IPS DF 19.7 (cell line): Measurements from ENCODE around the gene NELFA.

Experiments
- DNase-seq: peaks from one replicate; pipeline ENCODE4 v3.0.0-alpha.2; 2013; ENCODE audit warnings: low read depth, low spot score

The NELFA gene

GRCh38 chr4:1964971-1965370, 43.8 kb downstream of the NELFA start:
- no peak for DNase-seq

GRCh38 chr4:1964443-1964842, 44.3 kb downstream of the NELFA start:
- DNase-seq: no peak

- no peak for DNase-seq
Measured at GRCh38 chr4:1962980-1963379, 45.8 kb downstream of the NELFA start.

GRCh38 chr4:1961563-1961962, 47.2 kb downstream of the NELFA start:
- no peak for DNase-seq

- no peak for DNase-seq
Measured at GRCh38 chr4:1961038-1961437, 47.7 kb downstream of the NELFA start.

DNA sequence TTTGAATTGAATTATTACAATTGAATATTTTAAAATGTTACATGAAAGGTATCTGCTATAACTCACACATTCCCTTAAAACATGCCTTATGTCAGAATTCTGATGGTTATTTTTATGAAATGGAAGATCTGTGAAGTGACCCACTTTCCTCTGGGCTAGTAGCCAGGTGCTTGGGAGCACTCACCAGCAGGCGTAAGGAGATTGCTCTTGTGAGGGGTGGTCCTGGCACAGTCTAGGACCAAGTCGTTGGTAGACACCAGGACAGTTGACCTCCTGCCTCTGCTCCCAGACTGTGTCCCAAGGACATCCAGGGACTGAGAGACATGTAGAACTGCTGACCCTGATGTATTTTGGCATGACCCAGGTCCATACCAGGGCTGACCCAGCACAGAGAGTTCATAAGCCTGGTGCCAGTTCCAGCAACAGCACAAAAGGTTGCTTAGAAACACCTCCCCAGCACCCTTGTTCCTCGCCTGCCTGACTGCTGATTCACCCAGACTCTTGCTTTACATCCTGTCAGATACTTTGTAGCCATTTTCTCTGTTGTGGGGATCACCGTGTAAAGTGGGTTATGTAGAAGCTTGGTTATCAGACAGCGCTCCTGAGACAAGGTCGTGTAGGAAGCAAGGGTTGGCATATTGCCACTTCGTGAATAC, 48.5 kb downstream of the NELFA start:
- no peak for DNase-seq

DNA sequence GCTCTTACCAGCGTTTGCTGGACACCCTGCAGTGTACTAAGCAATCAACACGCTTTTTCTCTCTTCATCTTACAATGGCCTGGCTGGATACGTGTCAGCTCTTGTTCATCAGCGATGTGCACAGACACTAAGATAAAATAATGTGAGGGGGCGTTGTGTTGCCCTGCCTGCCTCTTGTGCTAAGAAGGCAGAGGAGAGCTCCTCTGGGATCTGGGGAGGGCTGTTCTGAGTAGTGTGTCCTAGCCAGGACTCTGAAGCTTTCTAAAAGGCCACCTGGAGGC, 49.7 kb downstream of the NELFA start:
- no peak for DNase-seq

- DNase-seq: no peak
Measured at GRCh38 chr4:1958276-1959103, 50.3 kb downstream of the NELFA start.

GRCh38 chr4:1956631-1957030, 52.1 kb downstream of the NELFA start:
- DNase-seq: no peak

DNA sequence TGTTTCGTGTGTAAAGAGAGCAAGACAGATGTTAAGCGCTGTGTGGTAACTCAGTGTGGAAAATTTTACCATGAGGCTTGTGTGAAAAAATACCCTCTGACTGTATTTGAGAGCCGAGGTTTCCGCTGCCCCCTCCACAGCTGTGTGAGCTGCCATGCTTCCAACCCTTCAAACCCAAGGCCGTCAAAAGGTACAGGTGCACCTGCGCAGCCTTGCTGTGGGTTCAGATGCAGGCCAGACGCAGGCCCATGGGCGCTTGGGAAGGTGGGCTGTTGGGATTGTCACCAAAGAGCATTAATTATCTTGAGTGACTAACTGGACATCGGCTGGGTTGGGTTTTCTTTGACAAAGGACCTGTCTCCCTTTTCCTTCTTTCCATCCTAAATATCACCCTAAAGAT, 55.4 kb downstream of the NELFA start:
- no peak for DNase-seq

DNA sequence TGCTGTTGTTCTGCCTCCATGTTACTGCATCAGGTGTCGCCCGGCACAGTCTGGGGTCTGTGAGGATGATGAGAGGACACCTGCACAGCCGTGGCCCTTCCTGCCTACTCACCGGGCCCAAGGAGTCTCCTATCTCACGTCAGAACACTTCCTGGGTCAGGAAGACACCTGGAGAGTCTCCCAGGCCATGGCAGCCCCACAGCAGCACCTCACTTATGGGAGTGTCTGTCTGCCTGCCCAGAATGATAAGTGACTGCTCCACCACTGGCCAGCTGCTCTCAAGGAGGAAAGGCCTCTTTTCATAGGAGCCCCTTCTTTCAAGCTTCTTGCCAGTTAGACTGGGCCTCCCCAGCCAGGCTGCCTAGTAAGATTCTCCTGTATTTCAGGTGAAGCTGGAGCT, 56.1 kb downstream of the NELFA start:
- no peak for DNase-seq

- DNase-seq: no peak
Measured at GRCh38 chr4:1952058-1952700, 56.6 kb downstream of the NELFA start.

DNA sequence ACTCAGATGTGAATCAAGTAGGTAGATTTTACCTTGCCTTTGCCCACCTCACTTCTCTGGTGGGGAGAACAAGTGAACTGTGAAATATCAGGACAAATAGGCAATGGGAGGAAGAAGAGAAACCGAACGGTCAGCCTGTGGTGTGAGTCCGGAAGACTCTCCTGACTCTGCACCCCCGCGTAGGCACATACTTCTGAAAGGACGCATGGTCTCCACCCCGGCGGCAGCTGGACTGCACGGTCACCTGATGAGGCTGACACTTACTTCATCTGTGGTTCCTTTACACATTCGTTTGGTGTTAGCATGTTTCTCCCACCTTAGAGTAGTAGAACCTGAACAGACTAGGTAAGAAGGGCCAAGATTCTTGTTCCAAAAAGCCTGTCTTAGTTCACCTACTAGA, 58.4 kb downstream of the NELFA start:
- no peak for DNase-seq

DNA sequence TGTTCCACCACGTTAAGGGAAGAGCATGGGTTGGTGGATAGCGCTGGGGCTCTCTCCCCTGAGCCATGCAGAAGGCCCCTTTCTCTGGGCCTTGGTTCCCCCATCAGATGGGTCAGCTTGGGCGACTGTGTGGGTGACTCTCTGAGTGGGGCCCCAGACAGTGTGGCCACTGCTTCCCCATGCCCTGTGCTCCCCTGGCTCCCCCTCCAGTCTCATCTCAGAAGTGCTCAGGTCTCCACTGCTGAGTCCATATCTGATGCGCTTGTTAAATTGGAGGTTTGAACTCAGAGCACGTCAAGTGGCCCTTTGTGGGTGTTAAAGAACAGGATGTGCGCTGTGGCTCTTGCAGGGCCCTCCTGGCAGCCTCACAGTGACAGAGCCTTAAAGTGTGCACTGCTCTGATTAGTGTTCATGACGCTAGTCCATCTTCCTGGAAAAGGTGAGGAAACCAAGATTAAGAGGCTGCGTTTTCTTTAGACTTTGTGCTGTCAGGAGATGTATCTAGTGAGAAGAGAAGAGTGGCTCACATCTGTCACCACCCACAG, 59.8 kb downstream of the NELFA start:
- no peak for DNase-seq

GRCh38 chr4:1948232-1948631, 60.5 kb downstream of the NELFA start:
- DNase-seq: no peak

DNA sequence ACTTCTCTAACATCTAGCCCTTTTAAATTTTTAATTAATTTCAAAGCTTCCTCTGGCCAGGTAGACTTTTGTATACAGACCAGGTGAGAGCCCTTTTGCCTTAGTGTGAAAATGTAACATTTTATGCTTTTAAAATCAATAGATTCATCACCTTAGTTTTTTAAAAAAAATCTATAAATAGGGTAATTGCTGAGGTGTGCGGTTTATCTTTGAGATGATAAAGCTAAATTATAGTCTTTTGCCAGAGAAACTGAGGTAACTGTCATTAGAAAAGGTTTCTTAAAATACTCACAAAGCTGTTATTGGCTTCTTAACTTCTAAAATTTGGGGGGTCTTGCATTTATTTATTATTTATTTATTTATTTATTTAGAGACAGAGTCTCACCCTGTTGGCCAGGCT, 62.9 kb downstream of the NELFA start:
- no peak for DNase-seq

GRCh38 chr4:1945124-1945895, 63.5 kb downstream of the NELFA start:
- no peak for DNase-seq

DNA sequence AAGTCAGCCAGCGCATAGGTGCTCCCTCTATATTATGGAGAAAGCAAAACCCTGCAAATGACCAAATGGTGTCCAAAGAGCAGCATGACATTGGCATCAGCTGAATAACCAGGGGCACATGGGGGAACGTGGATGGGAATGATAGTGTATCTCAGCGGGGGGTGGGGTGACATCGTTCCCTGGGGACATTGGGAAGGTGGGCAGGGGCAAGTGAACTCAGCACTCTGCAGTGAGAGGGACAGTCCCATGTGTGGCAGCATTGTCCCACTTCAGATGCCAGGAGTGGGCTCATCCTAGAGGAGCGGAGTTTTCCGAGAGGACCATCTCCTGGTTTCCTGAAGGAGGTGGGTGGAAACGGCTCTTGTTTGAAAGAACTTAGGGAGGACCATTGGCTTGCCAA, 64.8 kb downstream of the NELFA start:
- no peak for DNase-seq

- DNase-seq: no peak
Measured at GRCh38 chr4:1940566-1940965, 68.2 kb downstream of the NELFA start.

DNA sequence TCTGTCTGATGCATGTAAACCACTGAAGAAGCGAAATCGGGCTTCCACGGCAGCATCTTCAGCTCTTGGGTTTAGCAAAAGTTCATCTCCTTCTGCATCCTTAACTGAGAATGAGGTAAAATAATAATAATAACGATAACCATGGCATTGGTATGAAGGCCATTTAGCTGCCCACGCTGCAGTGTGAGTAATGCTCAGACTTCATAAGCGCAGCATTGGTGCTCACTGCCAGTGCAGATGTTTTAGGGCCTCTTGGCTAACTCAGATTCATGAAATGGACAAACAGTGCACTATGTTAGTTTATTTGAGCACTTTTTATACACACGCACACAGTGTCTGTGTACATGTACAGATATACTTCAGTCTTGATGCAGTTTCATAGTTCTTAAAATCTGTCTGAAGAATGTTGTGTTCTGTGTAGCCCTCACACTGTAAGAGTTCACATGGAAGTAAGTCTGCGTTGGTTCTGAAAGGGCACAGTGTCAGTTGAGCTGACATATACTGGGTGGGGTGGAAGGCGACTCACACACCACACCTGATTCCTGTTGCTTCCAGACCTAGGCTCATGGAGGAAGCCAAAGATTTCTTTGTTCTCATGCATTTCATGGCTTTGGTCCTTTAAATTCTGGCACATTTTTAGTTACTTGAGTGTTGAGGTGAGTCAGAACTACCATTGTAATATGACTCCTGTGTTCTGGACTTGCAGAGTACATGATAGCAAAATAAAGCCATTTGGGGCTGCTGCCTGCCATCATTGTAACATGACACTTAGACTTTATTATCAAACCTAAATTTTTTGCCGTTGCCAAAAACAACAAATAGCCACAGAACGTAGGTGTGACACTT, 68.9 kb downstream of the NELFA start:
- DNase-seq: no peak

GRCh38 chr4:1938027-1938426, 70.7 kb downstream of the NELFA start:
- no peak for DNase-seq
